GM18499 (cell line): ENCODE data around the gene P4HA1.
"Not testable (repeated sequence)": the region's sequence is repeated elsewhere in the genome, so short reads cannot be mapped to it uniquely, and the experiment has no call there.

Experiments
- ATAC-seq: cut with Tn5 transposase; IDR thresholded peaks from one replicate; pipeline ENCODE4 v1.9.1; 2021; ENCODE audit warnings: moderate number of reproducible peaks; ENCODE audit not compliant: insufficient read depth, unreplicated experiment

P4HA1 gene

DNA sequence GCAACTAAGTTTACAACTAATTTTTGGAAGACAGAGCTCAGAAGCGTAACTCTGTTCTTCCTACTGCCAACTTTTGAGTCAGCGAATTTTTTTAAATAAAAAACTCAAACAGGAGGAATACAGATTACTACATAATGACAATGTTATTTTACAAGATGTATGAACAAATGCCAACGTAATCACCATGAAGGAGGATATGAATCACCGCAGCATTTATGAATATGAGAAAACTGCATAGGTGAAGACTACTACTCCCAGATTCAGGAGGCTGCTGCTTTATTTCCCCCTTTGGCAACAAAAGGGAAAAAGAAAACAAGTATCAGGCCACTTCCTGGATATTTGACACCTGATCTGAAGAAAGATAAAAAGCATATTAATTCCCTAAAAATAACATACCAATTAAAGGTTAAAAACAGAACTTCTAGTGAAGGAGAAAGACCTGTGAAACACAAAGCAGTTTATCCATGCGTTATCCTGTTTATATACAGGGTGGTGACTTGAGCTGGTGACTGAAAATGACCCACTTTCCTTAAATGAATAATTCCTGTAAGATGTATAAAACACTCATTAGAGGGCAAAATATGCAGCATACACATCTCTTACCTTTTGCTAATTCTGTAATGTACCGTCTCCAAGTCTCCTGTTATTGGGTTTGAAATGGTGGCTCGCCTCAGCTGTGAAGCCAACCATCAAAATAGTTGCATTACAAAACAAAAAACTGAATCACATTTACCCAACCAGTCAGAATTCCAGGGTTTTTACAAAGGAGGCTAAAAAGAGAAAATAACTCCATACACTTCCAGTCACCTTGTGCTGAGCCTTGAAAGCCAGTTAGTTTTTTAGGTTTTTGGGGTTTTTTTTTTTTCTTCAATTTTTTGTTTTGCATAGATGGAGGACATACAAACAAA lies 52.0 kb downstream of the P4HA1 start:
- ATAC-seq: no peak

GRCh38 chr10:73043766-73044377 lies 52.8 kb downstream of the P4HA1 start:
- ATAC-seq: no peak

GRCh38 chr10:73043319-73043718 lies 53.3 kb downstream of the P4HA1 start:
- ATAC-seq: no peak

DNA sequence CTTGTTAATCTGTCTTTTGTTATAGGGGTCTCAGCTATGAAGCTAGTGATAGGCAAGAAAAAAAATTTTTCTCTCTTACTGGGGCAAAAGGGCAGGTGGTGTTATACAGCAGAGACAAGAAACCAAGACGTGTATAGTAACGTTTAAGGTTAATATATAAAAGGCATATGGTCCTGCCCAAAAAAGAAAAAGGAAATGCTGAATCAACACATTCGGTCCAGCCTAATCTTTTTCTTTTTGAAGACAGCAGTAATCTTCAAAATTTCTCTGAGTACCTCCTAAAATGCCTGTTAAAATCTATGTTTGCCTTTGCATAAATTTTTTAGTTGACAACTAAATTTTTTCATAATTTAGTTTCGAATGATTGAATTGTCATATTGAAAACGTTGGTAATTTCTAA lies 54.5 kb downstream of the P4HA1 start:
- no peak for ATAC-seq

GRCh38 chr10:73039635-73040034 lies 57.0 kb downstream of the P4HA1 start:
- no peak for ATAC-seq

DNA sequence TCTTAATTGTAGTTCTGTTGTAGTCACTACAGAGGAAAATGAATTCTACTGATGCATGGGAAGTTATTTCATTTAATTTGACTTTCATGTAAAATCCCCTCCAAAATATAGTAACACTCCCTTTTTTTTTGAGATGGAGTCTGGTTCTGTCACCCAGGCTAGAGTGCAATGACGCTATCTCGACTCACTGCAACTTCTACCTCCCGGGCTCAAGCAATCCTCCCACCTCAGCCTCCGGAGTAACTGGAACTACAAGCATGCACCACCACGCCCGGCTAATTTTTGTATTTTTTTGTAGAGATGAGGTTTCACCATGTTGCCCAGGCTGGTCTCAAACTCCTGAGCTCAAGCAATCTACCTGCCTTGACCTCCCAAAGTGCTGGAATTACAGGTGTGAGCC lies 60.4 kb downstream of the P4HA1 start:
- ATAC-seq: not testable (repeated sequence)

DNA sequence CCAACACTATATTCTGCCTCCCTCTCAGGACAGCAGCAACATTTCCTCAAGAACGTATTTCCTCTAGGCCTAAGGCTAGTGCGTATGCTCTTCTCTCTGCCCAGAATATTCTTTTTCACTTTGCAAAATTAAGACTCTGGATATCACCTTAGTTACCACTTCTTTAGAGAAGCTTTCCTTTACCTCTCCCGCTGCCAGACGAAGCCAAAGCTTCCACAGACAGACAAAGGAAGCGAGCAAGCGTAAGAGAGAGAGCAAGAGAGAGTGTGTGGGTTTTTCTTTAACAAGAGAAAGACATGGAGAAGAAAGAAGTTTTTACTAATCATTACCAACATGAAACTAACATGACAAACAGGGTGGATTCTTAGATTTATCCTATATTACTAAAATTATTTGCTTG lies 64.1 kb downstream of the P4HA1 start:
- no peak for ATAC-seq

GRCh38 chr10:73026623-73027022 lies 70.0 kb downstream of the P4HA1 start:
- not testable (repeated sequence) for ATAC-seq

DNA sequence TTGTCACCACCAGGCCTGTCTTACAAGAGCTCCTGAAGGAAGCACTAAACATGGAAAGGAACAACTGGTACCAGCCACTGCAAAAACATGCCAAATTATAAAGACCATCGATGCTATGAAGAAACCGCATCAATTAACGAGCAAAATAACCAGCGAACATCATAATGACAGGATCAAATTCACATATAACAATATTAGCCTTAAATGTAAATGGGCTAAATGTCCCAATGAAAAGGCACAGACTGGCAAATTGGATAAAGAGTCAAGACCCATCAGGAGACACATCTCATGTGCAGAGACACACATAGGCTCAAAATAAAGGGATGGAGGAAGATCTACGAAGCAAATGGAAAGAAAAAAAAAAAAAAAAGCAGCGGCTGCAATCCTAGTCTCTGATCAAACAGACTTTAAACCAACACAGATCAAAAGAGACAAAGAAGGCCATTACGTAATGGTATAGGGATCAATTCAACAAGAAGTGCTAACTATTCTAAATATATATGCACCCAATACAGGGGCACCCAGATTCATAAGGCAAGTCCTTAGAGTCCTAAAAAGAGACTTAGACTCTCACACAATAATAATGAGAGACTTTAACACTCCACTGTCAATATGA lies 73.1 kb downstream of the P4HA1 start:
- ATAC-seq: not testable (repeated sequence)

- ATAC-seq: not testable (repeated sequence)
Observed at GRCh38 chr10:73022961-73023360, 73.7 kb downstream of the P4HA1 start.

DNA sequence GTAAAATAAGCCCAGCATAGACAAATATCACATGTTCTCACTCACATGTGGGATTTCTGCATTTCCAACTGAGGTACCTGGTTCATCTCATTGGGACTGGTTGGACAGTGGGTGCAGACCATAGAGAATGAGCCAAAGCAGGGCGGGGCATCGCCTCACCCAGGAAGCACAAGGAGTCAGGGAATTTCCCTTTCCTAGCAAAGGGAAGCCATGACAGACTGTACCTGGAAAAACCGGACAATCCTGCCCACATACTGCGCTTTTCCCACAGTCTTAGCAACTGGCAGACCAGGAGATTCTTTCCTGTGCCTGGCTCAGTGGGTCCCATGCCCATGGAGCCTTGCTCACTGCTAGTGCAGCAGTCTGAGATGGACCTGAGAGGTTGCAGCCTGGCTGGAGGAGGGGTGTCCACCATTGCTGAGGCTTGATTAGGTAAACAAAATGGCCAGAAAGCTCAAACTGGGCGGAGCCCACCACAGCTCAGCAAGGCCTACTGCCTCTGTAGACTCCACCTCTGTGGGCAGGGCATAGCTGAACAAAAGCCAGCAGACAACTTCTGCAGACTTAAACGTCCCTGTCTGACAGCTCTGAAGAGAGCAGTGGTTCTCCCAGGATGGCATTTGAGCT lies 75.0 kb downstream of the P4HA1 start:
- not testable (repeated sequence) for ATAC-seq

- ATAC-seq: no peak
Observed at GRCh38 chr10:73021050-73021449, 75.6 kb downstream of the P4HA1 start.

DNA sequence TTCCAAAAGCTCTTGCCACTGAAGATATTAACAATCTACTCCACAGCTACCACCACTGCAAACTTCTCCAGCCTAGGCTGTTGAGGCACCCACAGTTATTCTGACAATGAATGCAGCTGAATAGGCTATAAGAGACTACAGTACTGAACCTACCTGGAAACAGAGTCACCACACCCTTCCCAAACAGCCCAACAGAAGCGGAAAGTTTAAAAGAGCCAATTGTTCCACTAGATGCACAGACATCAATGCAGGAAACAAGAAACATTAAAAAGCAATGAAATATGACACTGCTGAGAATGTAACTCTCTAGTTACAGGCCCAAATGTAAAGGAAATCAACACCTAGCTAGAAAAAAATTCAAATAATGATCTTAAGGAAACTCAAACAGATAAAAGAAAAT lies 77.6 kb downstream of the P4HA1 start:
- no peak for ATAC-seq

GRCh38 chr10:73018632-73019031 lies 78.0 kb downstream of the P4HA1 start:
- ATAC-seq: no peak

DNA sequence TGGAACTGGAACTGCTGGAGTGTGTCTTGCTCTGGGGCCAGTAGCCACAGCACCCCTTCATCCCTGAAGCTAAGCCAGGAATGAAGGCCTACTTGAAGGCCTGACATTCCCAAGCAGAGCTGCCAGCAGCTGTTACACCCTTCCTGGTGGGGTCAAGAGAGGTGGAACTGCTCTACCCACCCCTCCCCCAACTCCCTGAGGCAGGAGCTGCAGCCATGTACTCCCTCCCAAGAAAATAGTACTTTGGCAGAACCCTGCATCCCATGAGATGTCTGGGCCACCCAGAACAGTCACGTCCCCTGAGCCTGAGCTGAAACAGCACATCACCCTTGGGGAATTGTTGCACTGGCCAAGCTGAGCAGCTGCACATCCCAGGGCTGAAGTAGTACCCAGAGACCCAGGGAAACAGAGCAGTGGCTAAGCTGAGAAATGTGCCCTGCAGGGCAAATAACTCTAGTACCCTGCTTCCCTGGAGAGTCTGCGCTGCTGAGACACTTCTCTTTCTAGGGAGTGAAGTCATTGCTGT lies 78.6 kb downstream of the P4HA1 start:
- no peak for ATAC-seq

DNA sequence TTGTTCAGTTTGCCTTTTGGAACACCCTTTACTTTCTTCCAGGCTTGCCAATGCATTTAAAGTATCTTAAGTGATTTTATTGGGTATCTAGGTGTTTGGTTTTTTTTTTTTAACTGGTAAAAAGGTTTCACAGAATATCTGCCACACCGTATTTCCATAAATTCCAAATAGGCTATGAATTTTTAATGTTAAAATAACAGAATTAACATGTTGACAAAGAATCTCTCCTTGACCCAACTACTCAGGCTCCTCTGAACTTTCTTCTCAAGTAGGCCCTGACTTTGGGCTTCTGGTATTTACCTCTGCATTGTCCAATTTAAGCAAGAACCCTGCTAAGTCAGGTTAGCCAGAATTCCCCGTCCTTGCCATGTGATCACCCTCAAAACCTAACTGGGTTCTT lies 80.9 kb downstream of the P4HA1 start:
- no peak for ATAC-seq

DNA sequence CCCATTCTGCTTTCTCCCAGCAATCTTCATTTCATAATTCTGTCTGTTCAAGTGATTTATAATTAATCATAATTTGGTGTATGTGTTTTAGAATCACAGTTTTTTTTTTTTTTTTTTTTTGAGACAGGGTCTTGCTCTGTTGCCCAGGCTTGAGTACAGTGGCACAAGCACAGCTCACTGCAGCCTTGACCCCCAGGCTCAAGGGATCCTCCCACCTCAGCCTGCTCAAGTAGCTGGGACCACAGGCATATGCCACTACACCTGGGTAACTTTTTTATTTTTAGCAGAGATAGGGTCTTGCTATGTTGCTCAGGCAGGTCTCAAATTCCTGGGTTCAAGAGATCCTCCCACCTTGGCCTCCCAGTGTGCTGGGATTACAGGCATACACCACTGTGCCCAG lies 92.8 kb downstream of the P4HA1 start:
- no peak for ATAC-seq

- no peak for ATAC-seq
Observed at GRCh38 chr10:73000973-73001372, 95.7 kb downstream of the P4HA1 start.

DNA sequence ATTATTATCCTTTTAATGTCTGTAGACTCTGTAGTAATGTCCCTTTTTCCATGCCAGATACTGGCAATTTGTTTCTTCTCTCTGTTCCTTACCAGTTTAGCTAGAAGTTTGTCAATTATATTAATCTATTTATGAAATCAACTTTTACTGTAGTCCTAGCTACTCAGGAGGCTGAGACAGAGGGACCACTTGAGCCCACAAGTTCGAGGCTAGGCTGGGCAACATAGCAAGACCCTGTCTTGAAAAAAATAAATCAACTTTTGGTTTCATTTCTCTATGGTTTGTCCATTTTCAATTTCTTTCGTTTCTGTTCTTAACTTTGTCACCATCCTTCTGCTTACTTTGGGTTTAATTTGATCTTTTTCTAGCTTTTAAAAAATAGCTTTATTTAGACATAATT lies 99.6 kb downstream of the P4HA1 start:
- ATAC-seq: no peak

DNA sequence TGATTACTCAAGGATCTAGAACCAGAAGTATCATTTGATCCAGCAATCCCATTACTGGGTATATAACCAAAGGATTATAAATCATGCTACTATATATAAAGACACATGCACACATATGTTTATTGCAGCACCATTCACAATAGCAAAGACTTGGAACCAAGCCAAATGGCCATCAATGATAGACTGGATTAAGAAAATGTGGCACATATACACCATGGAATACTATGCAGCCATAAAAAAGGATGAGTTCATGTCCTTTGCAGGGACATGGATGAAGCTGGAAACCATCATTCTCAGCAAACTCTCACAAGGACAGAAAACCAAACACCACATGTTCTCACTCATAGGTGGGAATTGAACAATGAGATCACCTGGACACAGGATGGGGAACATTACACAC lies 101.2 kb downstream of the P4HA1 start:
- not testable (repeated sequence) for ATAC-seq

DNA sequence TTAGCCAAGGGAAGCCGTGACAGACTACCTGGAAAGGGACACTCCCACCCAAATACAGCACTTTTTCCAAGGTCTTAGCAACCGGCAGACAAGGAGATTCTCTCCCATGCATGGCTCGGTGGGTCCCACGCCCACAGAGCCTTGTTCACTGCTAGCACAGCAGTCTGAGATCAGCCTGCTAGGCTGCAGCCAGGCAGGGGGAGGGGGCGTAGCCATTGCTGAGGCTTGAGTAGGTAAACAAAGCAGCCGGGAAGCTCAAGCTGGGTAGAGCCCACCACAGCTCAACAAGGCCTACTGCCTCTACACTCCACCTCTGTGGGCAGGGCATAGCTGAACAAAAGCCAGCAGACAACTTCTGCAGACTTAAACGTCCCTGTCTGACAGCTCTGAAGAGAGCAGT lies 106.9 kb downstream of the P4HA1 start:
- not testable (repeated sequence) for ATAC-seq
